Islet precursor cell (in vitro differentiated cells): ENCODE data around the gene KIRREL1.

Experiments used
- DNase-seq: peaks from one replicate; pipeline ENCODE4 v3.0.0-alpha.2; 2018

Gene KIRREL1

GRCh38 chr1:158149175-158149574 lies 155.7 kb downstream of the KIRREL1 start:
- no peak for DNase-seq
